Keratinocyte (primary cell): ENCODE data around the gene RNF41. TPM values are rescaled to one million over a fixed set of nuclear protein-coding genes. Genes with fewer than 3 reads are reported as not detected.

ENCODE experiments used
- DNase-seq: peaks from one replicate; pipeline ENCODE4 v3.0.0-alpha.2; 2011; ENCODE audit warnings: low read depth, missing footprints, low spot score
- FAIRE-seq: peaks from 2 replicates; lab custom pipeline; 2011; peaks lifted over from hg19 to GRCh38; lab: Jason Lieb, UNC
- H2AFZ ChIP-seq: 2 replicates; pipeline ENCODE4 v1.6.0; 2012; ENCODE audit warnings: low read length, control low read depth, inconsistent platforms; ENCODE audit not compliant: control insufficient read depth
- H3K27ac ChIP-seq: 2 replicates; pipeline ENCODE4 v1.5.1; 2011; ENCODE audit warnings: low read length; ENCODE audit not compliant: control insufficient read depth, insufficient read depth
- H3K27me3 ChIP-seq: 3 replicates; pipeline ENCODE4 v1.6.0; 2011; ENCODE audit warnings: low read length; ENCODE audit not compliant: control insufficient read depth, insufficient read depth; ENCODE audit errors: extremely low read depth
- H3K36me3 ChIP-seq, 2 experiments: 2 replicates in 1 of 2; 3 replicates in 1 of 2; pipeline ENCODE4 v1.5.1; 2011; ENCODE audit warnings: low read length in 2 of 2, mild to moderate bottlenecking in 1 of 2; ENCODE audit not compliant: control insufficient read depth in 2 of 2, insufficient read depth in 2 of 2; ENCODE audit errors: extremely low read depth in 1 of 2
- H3K4me1 ChIP-seq: 3 replicates; pipeline ENCODE4 v1.5.1; 2011; ENCODE audit warnings: low read length; ENCODE audit not compliant: control insufficient read depth, insufficient read depth; ENCODE audit errors: extremely low read depth
- H3K4me2 ChIP-seq: 3 replicates; pipeline ENCODE4 v1.6.0; 2011; ENCODE audit warnings: low read depth, low read length; ENCODE audit not compliant: control insufficient read depth, insufficient read depth; ENCODE audit errors: extremely low read depth
- H3K4me3 ChIP-seq, 3 experiments: fragments of 200-600 bp in 1 of 3; sonication (generic) in 1 of 3; 2 replicates in 2 of 3; 3 replicates in 1 of 3; pipeline ENCODE4 v1.5.1; 2011 to 2016; ENCODE audit warnings: low read length in 3 of 3, mild to moderate bottlenecking in 3 of 3, control low read depth in 2 of 3, inconsistent platforms in 1 of 3, low read depth in 1 of 3, mixed read lengths in 1 of 3, mixed run types in 1 of 3, moderate library complexity in 1 of 3; ENCODE audit not compliant: control insufficient read depth in 2 of 3, insufficient read depth in 2 of 3; ENCODE audit errors: extremely low read depth in 1 of 3
- H3K79me2 ChIP-seq: 2 replicates; pipeline ENCODE4 v1.6.0; 2012; ENCODE audit warnings: low read length; ENCODE audit not compliant: control insufficient read depth, insufficient read depth
- H3K9ac ChIP-seq: 3 replicates; pipeline ENCODE4 v1.6.0; 2011; ENCODE audit warnings: low read length; ENCODE audit not compliant: control insufficient read depth, insufficient read depth; ENCODE audit errors: extremely low read depth
- H3K9me1 ChIP-seq: 3 replicates; pipeline ENCODE4 v1.6.0; 2011; ENCODE audit warnings: low read length; ENCODE audit not compliant: control insufficient read depth, insufficient read depth; ENCODE audit errors: extremely low read depth
- H3K9me3 ChIP-seq: 2 replicates; pipeline ENCODE4 v1.5.1; 2012; ENCODE audit warnings: low read depth, low read length; ENCODE audit not compliant: control insufficient read depth
- H4K20me1 ChIP-seq: 3 replicates; pipeline ENCODE4 v1.6.0; 2011; ENCODE audit warnings: low read length; ENCODE audit not compliant: control insufficient read depth, insufficient read depth; ENCODE audit errors: extremely low read depth
- CTCF ChIP-seq, 3 experiments: IDR thresholded peaks in 1 of 3; conservative IDR thresholded peaks in 1 of 3; optimal IDR thresholded peaks in 1 of 3; 2 replicates in 2 of 3; 3 replicates in 1 of 3; pipeline versions ENCODE3 to v1.5.1; 2011; ENCODE audit warnings: low read length in 3 of 3, mild to moderate bottlenecking in 3 of 3, moderate library complexity in 2 of 3, control low read depth in 1 of 3, inconsistent platforms in 1 of 3; ENCODE audit not compliant: insufficient read depth in 2 of 3; ENCODE audit errors: extremely low read depth in 1 of 3
- EZH2 ChIP-seq: IDR thresholded peaks from one replicate; pipeline ENCODE4 v1.6.1; 2012; ENCODE audit warnings: inconsistent platforms, mild to moderate bottlenecking, low read length, moderate library complexity
- dilution Hi-C: fragments of 300-500 bp; cut with MboI; formaldehyde crosslinking; loops from one replicate; pipeline ENCODE4 v1.7.0; 2020; ENCODE audit warnings: low sequenced_read_pairs; ENCODE audit not compliant: extremely low pct_ligation_motif_present
- polyA plus RNA-seq, 5 experiments: library from polyadenylated mRNA; depleted of rRNA in 3 of 5; stranded (reverse) in 3 of 5; stranded (forward) in 1 of 5; unstranded in 1 of 5; fragments of >200 nt; gene quantifications; 1 replicate in 1 of 5; 2 replicates in 3 of 5; 3 replicates in 1 of 5; pipeline versions ENCODE4 v1.2.1 to v1.2.3, GENCODE V29; 2011 to 2012; ENCODE audit warnings: missing spikeins in 2 of 5, low read depth in 1 of 5, low replicate concordance in 1 of 5

RNF41 gene
- polyA plus RNA-seq, 1 donor (not counting 4 experiments of a cell fraction or from before 2014, with no cell fraction given) = 42.2 TPM

- no peak overlapping the region for H3K9ac ChIP-seq
- dilution Hi-C loops = no loop called here
- no peaks in the 10 kb centered on the region for H3K9me3 ChIP-seq
- H3K4me2 ChIP-seq = no peak overlapping the region
- H2AFZ ChIP-seq = no peak overlapping the region
- DNase-seq (no peak), FAIRE-seq (no peak)
- no peaks in the 10 kb centered on the region for H3K79me2 ChIP-seq
- peaks cover 35 to 47% of the 10 kb centered on the region in 2 experiments for H3K36me3 ChIP-seq
- H3K4me3 ChIP-seq = no peak overlapping the region
- H3K9me1 ChIP-seq = no peaks in the 10 kb centered on the region
- TF ChIP-seq CTCF (optimal IDR thresholded peaks at IDR 0.05 in 1 of 3, IDR thresholded peaks at IDR 0.05 in 1 of 3, conservative IDR thresholded peaks at IDR 0.05 in 1 of 3; ENCODE audit: extremely low read depth in 1 of 3, insufficient read depth in 2 of 3, low read length in 3 of 3) (no peak), EZH2 (no peak)
- H3K27me3 ChIP-seq = no peaks in the 10 kb centered on the region
- no peaks in the 10 kb centered on the region for H4K20me1 ChIP-seq
- no peak overlapping the region for H3K27ac ChIP-seq
- no peaks in the 10 kb centered on the region for H3K4me1 ChIP-seq
Measured at GRCh38 chr12:56208006-56208405, 13.7 kb downstream of the RNF41 start.

GRCh38 chr12:56206452-56207166, 15.1 kb downstream of the RNF41 start:
- Histone ChIP-seq H3K27me3 (no peaks in the 10 kb centered on the region), H2AFZ (no peak overlapping the region), H3K9ac (no peak overlapping the region), H4K20me1 (no peaks in the 10 kb centered on the region), H3K4me3 (no peak overlapping the region), H3K9me3 (no peaks in the 10 kb centered on the region), H3K27ac (no peak overlapping the region), H3K36me3 (peaks cover 26 to 43% of the 10 kb centered on the region in 2 experiments), H3K79me2 (no peaks in the 10 kb centered on the region), H3K9me1 (no peaks in the 10 kb centered on the region), H3K4me2 (no peak overlapping the region), H3K4me1 (no peaks in the 10 kb centered on the region)
- FAIRE-seq (no peak), DNase-seq (no peak)
- no peak for TF ChIP-seq EZH2
- peak; percentile 68 to 78 (median 71) for TF ChIP-seq CTCF (optimal IDR thresholded peaks at IDR 0.05 in 1 of 3, IDR thresholded peaks at IDR 0.05 in 1 of 3, conservative IDR thresholded peaks at IDR 0.05 in 1 of 3; ENCODE audit: extremely low read depth in 1 of 3, insufficient read depth in 2 of 3, low read length in 3 of 3)
- dilution Hi-C loops = no loop called here
